ENCODE data around the gene KRT6C. TPM values are rescaled to one million over a fixed set of nuclear protein-coding genes. Genes with fewer than 3 reads are reported as not detected.

Gene KRT6C
- total RNA-seq, 2 donors from 2014 or later, result not detected

DNA sequence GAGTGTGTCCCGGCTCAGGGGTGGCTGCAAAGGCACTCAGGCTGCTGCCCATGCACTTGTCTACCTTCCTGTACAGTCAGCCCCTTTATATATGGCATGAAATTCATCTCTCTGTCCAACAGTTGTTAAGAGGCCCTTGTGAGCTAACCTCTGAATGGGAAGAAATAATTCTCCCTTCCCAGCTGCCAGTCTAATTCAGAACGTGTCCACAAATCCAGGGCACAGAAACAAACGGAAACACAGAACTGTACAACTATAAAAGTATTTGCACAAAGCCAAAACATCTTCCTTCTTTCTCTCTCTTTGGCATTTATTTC is 45.7 kb upstream of the KRT6C start:
- H3K4me1 ChIP-seq, result no peaks in the 10 kb centered on the region
- no peaks in the 10 kb centered on the region for H3K9me3 ChIP-seq
- H3K27me3 ChIP-seq, result no peaks in the 10 kb centered on the region
- H3K27ac ChIP-seq, result no peak overlapping the region
- no peaks in the 10 kb centered on the region for H3K36me3 ChIP-seq
- TF ChIP-seq, protein P1, sequence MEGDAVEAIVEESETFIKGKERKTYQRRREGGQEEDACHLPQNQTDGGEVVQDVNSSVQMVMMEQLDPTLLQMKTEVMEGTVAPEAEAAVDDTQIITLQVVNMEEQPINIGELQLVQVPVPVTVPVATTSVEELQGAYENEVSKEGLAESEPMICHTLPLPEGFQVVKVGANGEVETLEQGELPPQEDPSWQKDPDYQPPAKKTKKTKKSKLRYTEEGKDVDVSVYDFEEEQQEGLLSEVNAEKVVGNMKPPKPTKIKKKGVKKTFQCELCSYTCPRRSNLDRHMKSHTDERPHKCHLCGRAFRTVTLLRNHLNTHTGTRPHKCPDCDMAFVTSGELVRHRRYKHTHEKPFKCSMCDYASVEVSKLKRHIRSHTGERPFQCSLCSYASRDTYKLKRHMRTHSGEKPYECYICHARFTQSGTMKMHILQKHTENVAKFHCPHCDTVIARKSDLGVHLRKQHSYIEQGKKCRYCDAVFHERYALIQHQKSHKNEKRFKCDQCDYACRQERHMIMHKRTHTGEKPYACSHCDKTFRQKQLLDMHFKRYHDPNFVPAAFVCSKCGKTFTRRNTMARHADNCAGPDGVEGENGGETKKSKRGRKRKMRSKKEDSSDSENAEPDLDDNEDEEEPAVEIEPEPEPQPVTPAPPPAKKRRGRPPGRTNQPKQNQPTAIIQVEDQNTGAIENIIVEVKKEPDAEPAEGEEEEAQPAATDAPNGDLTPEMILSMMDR (IDR thresholded peaks at IDR 0.05), result no peak
- no peak overlapping the region for H3K4me3 ChIP-seq
- DNase-seq (ENCODE audit: low spot score), result no peak

DNA sequence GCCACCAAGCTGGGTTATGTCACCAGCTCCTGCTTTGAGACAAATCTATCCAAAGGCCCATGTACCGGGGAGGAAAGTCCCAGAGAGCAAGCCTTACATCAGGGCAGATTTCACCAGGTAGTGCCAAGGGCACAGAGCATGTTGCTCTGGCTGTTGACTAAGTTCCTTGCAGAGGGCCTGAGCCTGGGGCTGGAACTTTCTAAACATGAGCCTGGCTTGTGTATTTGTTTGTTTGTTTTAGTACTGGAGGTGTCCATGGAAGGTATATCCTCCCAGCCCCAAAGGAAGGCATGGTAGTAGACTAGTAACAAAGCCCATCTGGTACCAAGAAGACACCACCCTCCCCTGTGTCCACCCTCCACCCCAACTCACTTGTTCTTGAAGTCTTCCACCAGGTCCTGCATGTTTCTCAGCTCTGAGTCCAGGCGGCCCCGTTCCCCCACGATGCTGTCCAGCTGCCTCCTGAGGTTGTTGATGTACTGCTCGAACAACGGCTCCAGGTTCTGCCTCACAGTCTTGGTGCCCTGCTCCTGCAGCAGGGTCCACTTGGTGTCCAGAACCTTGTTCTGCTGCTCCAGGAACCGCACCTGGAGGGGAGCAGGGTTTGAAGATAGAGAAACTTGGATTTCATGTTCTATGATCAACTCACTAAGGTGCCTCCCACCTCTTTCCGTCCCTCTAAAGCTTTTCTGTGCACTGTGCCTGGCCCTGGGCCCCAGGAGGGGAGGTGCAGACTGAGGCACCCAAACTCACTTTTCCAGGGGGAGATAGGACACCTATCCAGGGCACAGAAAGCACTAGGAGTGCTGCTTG is 45.2 kb upstream of the KRT6C start:
- Histone ChIP-seq H3K4me1 (no peaks in the 10 kb centered on the region), H3K4me3 (no peak overlapping the region), H3K9me3 (no peaks in the 10 kb centered on the region), H3K36me3 (no peaks in the 10 kb centered on the region), H3K27ac (no peak overlapping the region), H3K27me3 (no peaks in the 10 kb centered on the region)
- TF ChIP-seq, protein P1 (IDR thresholded peaks at IDR 0.05), result no peak
- peak; percentile 50 for DNase-seq (ENCODE audit: low spot score)

DNA sequence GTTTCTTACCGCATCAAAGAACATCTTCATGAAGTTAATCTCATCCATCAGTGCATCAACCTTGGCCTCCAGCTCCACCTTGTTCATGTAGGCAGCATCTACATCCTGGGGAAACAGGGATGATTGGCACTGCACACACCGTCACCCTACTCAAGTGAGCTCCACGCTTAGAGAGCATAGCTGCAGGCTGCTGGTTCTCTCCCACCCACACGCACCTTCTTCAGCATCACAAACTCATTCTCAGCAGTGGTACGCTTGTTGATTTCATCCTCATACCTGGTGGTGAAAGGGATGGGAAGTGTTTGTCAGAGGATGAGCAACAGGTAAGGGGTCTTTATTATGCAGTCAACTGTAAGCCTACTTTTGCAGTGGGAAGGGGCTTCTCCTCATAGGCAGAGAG is 44.3 kb upstream of the KRT6C start:
- no peaks in the 10 kb centered on the region for H3K4me1 ChIP-seq
- DNase-seq (ENCODE audit: low spot score), result peak; percentile 18
- TF ChIP-seq, protein P1 (IDR thresholded peaks at IDR 0.05), result no peak
- H3K27me3 ChIP-seq, result no peaks in the 10 kb centered on the region
- no peak overlapping the region for H3K27ac ChIP-seq
- no peak overlapping the region for H3K4me3 ChIP-seq
- no peaks in the 10 kb centered on the region for H3K9me3 ChIP-seq
- no peaks in the 10 kb centered on the region for H3K36me3 ChIP-seq

DNA sequence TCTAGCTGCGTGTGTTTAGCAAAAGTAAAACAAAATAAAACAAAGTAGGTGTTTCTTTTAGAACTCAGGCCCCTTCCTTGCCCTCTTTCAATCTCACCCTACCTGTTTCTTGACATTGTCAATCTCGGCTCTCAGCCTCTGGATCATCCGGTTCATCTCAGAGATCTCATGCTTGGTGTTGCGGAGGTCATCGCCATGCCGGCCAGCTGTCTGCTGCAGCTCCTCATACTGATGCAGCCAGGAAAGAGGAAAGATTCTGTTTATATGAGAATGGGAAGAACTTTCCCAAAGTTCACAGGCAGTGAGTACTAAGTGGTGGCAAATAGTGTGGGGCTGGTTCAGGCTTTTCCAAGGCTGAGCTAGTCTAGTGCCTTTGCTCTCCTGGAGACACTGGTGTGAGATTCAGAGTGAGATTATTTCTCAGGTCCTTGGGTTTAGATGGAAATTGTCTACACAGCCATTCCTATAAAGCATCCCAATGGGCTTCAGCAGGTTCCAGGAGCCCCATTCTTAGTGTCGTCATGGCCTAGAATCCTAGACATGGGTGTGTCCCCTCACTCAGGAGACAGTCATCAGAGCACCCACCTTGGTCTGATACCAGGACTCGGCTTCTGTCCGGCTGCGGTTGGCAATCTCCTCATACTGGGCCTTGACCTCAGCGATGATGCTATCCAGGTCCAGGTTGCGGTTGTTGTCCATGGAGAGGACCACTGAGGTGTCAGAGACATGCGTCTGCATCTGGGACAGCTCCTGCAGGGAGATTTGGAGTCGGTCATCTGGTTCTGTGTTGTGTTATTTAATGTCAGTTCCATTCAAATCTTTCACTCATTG is 43.6 kb upstream of the KRT6C start:
- TF ChIP-seq, protein P1 (IDR thresholded peaks at IDR 0.05), result no peak
- peak; percentile 46 for DNase-seq (ENCODE audit: low spot score)
- no peaks in the 10 kb centered on the region for H3K36me3 ChIP-seq
- no peak overlapping the region for H3K4me3 ChIP-seq
- no peaks in the 10 kb centered on the region for H3K27me3 ChIP-seq
- H3K27ac ChIP-seq, result no peak overlapping the region
- H3K4me1 ChIP-seq, result no peaks in the 10 kb centered on the region
- H3K9me3 ChIP-seq, result no peaks in the 10 kb centered on the region

DNA sequence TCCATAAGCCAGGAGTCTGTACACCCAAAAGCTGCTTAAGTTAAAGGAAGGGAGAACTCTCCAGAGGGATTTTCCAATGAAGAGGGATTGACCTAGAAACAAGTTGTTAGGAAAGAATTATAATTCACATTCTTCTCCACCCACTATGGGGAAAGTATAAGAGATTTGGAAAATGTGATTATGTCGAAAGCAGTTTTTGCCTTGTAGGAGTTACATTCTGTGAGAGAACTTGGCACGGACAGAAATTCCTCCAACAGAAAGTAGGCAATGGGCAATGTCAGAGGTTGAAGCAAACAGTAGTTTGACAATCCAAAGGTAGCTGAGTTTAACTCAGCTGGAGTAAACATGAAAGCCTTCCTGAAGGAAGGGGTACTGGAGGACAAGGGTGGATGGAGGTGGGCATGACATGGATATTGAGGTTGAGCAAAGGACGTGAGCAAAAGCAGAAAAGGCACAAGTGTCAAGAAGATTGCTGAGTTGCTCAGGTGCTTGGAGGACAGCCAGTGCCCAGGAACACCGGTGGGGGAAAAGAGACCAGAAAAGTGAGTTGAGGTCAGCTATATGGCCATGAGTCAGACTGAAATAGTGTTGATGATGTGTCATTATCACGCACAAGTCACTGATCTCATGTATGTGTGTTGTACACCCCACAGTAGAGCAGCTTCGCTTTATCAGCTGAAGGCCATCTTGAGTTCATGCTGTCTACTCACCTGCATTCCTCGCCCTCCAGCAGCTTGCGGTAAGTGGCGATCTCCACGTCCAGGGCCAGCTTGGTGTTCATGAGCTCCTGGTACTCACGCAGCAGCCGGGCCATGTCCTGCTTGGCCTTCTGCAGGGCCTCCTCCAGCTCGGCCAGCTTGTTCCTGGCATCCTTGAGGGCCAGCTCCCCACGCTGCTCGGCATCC is 42.6 kb upstream of the KRT6C start:
- DNase-seq (ENCODE audit: low spot score), result peak; percentile 51
- TF ChIP-seq, protein P1 (IDR thresholded peaks at IDR 0.05), result no peak
- no peaks in the 10 kb centered on the region for H3K27me3 ChIP-seq
- H3K27ac ChIP-seq, result no peak overlapping the region
- no peak overlapping the region for H3K4me3 ChIP-seq
- H3K4me1 ChIP-seq, result no peaks in the 10 kb centered on the region
- no peaks in the 10 kb centered on the region for H3K9me3 ChIP-seq
- no peaks in the 10 kb centered on the region for H3K36me3 ChIP-seq
